Esophagus squamous epithelium (tissue), 5 donors: ENCODE results near the gene DLEC1. TPM values are rescaled to one million over a fixed set of nuclear protein-coding genes. Genes with fewer than 3 reads are reported as not detected.
A peak's percentile ranks its signal among the peaks of the same experiment; 100 is the strongest.

Experiments
- DNase-seq: peaks from one replicate; lab custom pipeline; 2025; lab: John Stamatoyannopoulos, UW
- H3K27ac ChIP-seq, 4 donors: fragments of 200-600 bp; sonication (generic); one replicate each; pipeline ENCODE4 v1.5.1; 2016 to 2019; ENCODE audit warnings: mild to moderate bottlenecking in 1 of 4
- H3K27me3 ChIP-seq, 4 donors: fragments of 200-600 bp; sonication (generic); 1 replicate in 3 of 4; 2 replicates in 1 of 4; pipeline versions ENCODE4 v1.5.1 to v1.6.0; 2017 to 2021; ENCODE audit warnings: antibody characterized with exemption in 1 of 4
- H3K36me3 ChIP-seq, 3 donors: fragments of 200-600 bp; sonication (generic); one replicate each; pipeline ENCODE4 v1.5.1; 2016 to 2019
- H3K4me1 ChIP-seq, 3 donors: fragments of 200-600 bp; sonication (generic); one replicate each; pipeline ENCODE4 v1.5.1; 2017 to 2019
- H3K4me3 ChIP-seq, 4 donors: fragments of 200-600 bp; sonication (generic); 1 replicate in 3 of 4; 2 replicates in 1 of 4; pipeline ENCODE4 v1.5.1; 2016 to 2019; ENCODE audit warnings: mild to moderate bottlenecking in 2 of 4, moderate library complexity in 1 of 4
- H3K9me3 ChIP-seq, 3 donors: fragments of 200-600 bp; sonication (generic); one replicate each; pipeline ENCODE4 v1.5.1; 2016 to 2019
- POLR2A ChIP-seq, 4 donors: fragments of 450-650 bp; IDR thresholded peaks; one replicate each; pipeline ENCODE4 v1.6.1; 2017; ENCODE audit warnings: antibody characterized with exemption in 4 of 4, mild to moderate bottlenecking in 4 of 4, moderate library complexity in 3 of 4
- WGBS, 2 donors: methylation state at CpG; one replicate each; pipeline ENCODE4 v1.1.5; 2018; 5-methylcytosine and 5-hydroxymethylcytosine counted together
- intact Hi-C: fragments of 100-400 bp; cut with DNase I; formaldehyde crosslinking; loops from one replicate; pipeline ENCODE4 v1.15.0; 2022
- total RNA-seq, 4 donors: library from RNA; depleted of rRNA; stranded (reverse); fragments of >200 nt; gene quantifications; one replicate each; pipeline ENCODE4 v1.1.0, GENCODE V29; 2016
- TF ChIP-seq, protein P1 (sequence below), 6 experiments: fragments of 450-650 bp in 4 of 6; fragments of 200-600 bp in 2 of 6; sonication (generic) in 2 of 6; IDR thresholded peaks; one replicate each; pipeline ENCODE4 v1.5.1; 2016 to 2019; ENCODE audit warnings: antibody characterized with exemption in 6 of 6, mild to moderate bottlenecking in 4 of 6, moderate library complexity in 4 of 6
- donor health status: DM: yes; HTN: yes; CAD: no.

The DLEC1 gene
- total RNA-seq, 4 donors from 2014 or later: 0.19 TPM; not detected in 3

- H3K36me3 ChIP-seq: peaks cover 0 to 41% (median 0%) of the 10 kb centered on the region in 3 donors
- H3K27me3 ChIP-seq: no peaks in the 10 kb centered on the region
- H3K4me1 ChIP-seq: peaks cover 14 to 63% (median 32%) of the 10 kb centered on the region in 3 donors
- no peak for DNase-seq
- no peak overlapping the region for H3K4me3 ChIP-seq
- TF ChIP-seq POLR2A (IDR thresholded peaks at IDR 0.05): no peak
- TF ChIP-seq, protein P1, sequence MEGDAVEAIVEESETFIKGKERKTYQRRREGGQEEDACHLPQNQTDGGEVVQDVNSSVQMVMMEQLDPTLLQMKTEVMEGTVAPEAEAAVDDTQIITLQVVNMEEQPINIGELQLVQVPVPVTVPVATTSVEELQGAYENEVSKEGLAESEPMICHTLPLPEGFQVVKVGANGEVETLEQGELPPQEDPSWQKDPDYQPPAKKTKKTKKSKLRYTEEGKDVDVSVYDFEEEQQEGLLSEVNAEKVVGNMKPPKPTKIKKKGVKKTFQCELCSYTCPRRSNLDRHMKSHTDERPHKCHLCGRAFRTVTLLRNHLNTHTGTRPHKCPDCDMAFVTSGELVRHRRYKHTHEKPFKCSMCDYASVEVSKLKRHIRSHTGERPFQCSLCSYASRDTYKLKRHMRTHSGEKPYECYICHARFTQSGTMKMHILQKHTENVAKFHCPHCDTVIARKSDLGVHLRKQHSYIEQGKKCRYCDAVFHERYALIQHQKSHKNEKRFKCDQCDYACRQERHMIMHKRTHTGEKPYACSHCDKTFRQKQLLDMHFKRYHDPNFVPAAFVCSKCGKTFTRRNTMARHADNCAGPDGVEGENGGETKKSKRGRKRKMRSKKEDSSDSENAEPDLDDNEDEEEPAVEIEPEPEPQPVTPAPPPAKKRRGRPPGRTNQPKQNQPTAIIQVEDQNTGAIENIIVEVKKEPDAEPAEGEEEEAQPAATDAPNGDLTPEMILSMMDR (IDR thresholded peaks at IDR 0.05): no peak
- H3K27ac ChIP-seq: peak overlapping the region in 2 of 4 donors; percentile 92 to 97
- WGBS, 2 donors: 100% methylated on average over 1 of the region's 10 CpGs; no CpG with 5 or more reads in 1 of the 2 donors
- intact Hi-C loops: no loop called here
- no peaks in the 10 kb centered on the region for H3K9me3 ChIP-seq
These were observed 41.7 kb upstream of the DLEC1 start for GRCh38 chr3:37997342-37997741.

DNA sequence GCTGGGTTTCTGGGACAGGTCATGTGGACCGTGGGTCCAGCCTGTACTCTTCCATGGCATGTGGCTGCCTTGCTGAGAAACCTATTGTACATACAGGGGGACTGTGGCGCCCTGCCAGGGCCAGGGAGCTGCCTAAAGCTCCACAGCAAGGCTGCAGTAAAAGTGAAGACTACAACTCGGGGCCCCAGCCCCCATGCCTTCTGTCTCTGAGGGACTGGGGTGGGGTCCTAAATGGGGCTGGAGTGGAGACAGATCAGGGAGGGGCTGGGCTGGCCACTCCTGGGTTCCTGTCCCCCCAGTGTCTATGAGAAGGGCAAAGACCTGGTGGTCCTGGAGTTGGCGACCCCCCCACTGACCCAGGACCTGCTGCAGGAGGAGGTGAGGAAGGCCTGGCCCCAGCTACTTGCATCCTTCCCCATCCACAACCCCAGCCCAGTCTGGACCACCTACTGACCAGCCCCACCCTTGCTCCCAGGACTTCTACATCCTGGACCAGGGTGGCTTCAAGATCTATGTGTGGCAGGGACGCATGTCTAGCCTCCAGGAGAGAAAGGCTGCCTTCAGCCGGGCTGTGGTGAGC is 41.1 kb upstream of the DLEC1 start:
- TF ChIP-seq POLR2A (IDR thresholded peaks at IDR 0.05): no peak
- TF ChIP-seq, protein P1 (IDR thresholded peaks at IDR 0.05): no peak
- DNase-seq: no peak
- intact Hi-C loops: no loop called here
- Histone ChIP-seq H3K9me3 (no peaks in the 10 kb centered on the region), H3K4me3 (peak overlapping the region in 3 of 4 donors; percentile 54 to 76 (median 56)), H3K4me1 (peaks cover 14 to 59% (median 32%) of the 10 kb centered on the region in 3 donors), H3K27ac (peak overlapping the region; percentile 86 to 97 (median 94)), H3K36me3 (peaks cover 0 to 46% (median 0%) of the 10 kb centered on the region in 3 donors), H3K27me3 (no peaks in the 10 kb centered on the region)
- WGBS, 2 donors: 70 to 100% methylated on average over 1 to 2 of the region's 6 CpGs

GRCh38 chr3:37999836-38000235 is 39.2 kb upstream of the DLEC1 start:
- intact Hi-C loops: no loop called here
- Histone ChIP-seq H3K9me3 (no peaks in the 10 kb centered on the region), H3K4me3 (no peak overlapping the region), H3K27ac (no peak overlapping the region), H3K36me3 (peaks cover 0 to 51% (median 0%) of the 10 kb centered on the region in 3 donors), H3K4me1 (peaks cover 18 to 57% (median 22%) of the 10 kb centered on the region in 3 donors), H3K27me3 (no peaks in the 10 kb centered on the region)
- DNase-seq: no peak
- TF ChIP-seq POLR2A (IDR thresholded peaks at IDR 0.05): no peak
- TF ChIP-seq, protein P1 (IDR thresholded peaks at IDR 0.05): no peak
- WGBS, 2 donors: 88 to 91% methylated on average over 6 of the region's 6 CpGs

GRCh38 chr3:38000242-38000916 is 38.6 kb upstream of the DLEC1 start:
- TF ChIP-seq, protein P1 (IDR thresholded peaks at IDR 0.05): no peak
- TF ChIP-seq POLR2A (IDR thresholded peaks at IDR 0.05): no peak
- Histone ChIP-seq H3K27ac (no peak overlapping the region), H3K4me3 (no peak overlapping the region), H3K4me1 (peaks cover 18 to 57% (median 18%) of the 10 kb centered on the region in 3 donors), H3K9me3 (no peaks in the 10 kb centered on the region), H3K27me3 (no peaks in the 10 kb centered on the region), H3K36me3 (peaks cover 0 to 49% (median 0%) of the 10 kb centered on the region in 3 donors)
- WGBS, 2 donors: 94 to 96% methylated on average over 3 of the region's 6 CpGs
- intact Hi-C loops: no loop called here
- no peak for DNase-seq

DNA sequence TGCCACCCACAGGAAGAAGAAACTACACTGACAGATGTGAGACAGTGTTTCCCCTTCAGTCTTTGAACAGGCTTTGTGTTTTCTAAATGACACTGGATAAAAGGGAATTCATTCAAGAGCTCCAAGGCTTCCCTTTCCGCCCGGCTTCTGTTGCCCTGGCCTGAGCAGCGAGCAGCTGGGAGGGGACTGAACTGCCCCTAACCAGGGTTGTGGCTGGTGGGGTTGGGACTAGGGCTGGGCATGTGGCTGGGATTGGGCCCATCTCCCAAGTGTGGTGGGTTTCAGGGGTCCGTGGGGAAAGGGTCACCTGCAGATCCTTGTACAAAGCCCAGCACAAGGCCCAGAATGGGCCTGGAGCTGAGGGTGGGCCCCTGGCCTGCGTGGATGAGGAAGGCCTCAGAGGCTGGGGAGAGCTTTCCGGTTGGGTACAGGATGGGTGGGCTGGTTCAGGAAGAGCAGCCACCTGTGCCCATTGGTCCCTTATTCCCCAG is 38.0 kb upstream of the DLEC1 start:
- no peak for DNase-seq
- TF ChIP-seq POLR2A (IDR thresholded peaks at IDR 0.05): no peak
- TF ChIP-seq, protein P1 (IDR thresholded peaks at IDR 0.05): no peak
- no peak overlapping the region for H3K27ac ChIP-seq
- no peaks in the 10 kb centered on the region for H3K9me3 ChIP-seq
- H3K27me3 ChIP-seq: no peaks in the 10 kb centered on the region
- peaks cover 17 to 58% (median 21%) of the 10 kb centered on the region in 3 donors for H3K4me1 ChIP-seq
- H3K36me3 ChIP-seq: peaks cover 0 to 47% (median 0%) of the 10 kb centered on the region in 3 donors
- intact Hi-C loops: no loop called here
- H3K4me3 ChIP-seq: no peak overlapping the region
- 100% methylated on average over 2 of the region's 6 CpGs; no CpG with 5 or more reads in 1 of the 2 donors for WGBS, 2 donors
